ENCODE data around the gene OSGIN1. TPM values are rescaled to one million over a fixed set of nuclear protein-coding genes. Genes with fewer than 3 reads are reported as not detected.

The OSGIN1 gene
- total RNA-seq, 1 donor from 2014 or later = 4.0 TPM

- Mint-ChIP-seq H3K27ac (peak overlapping the region; percentile 28), H3K4me1 (ENCODE audit: unreplicated experiment) (peaks cover 9% of the 10 kb centered on the region), H3K9me3 (no peaks in the 10 kb centered on the region), H3K36me3 (no peaks in the 10 kb centered on the region), H3K27me3 (no peaks in the 10 kb centered on the region), H3K4me3 (no peak overlapping the region)
- DNase-seq (ENCODE audit: extremely low spot score, unreplicated experiment) = no peak
- no peak for TF ChIP-seq CTCF (conservative IDR thresholded peaks at IDR 0.05)
These were observed 1.5 kb upstream of the OSGIN1 start for GRCh38 chr16:83951544-83951943.

GRCh38 chr16:83952587-83952939 is 477 bp upstream of the OSGIN1 start:
- no peak for TF ChIP-seq CTCF (conservative IDR thresholded peaks at IDR 0.05)
- Mint-ChIP-seq H3K4me1 (ENCODE audit: unreplicated experiment) (peaks cover 9% of the 10 kb centered on the region), H3K27me3 (no peaks in the 10 kb centered on the region), H3K4me3 (peak overlapping the region; percentile 52), H3K36me3 (no peaks in the 10 kb centered on the region), H3K27ac (peak overlapping the region; percentile 82), H3K9me3 (no peaks in the 10 kb centered on the region)
- no peak for DNase-seq (ENCODE audit: extremely low spot score, unreplicated experiment)

- peaks cover 9% of the 10 kb centered on the region for H3K4me1 Mint-ChIP-seq (ENCODE audit: unreplicated experiment)
- no peak for DNase-seq (ENCODE audit: extremely low spot score, unreplicated experiment)
- peak overlapping the region; percentile 86 for H3K4me3 Mint-ChIP-seq
- H3K27me3 Mint-ChIP-seq = no peaks in the 10 kb centered on the region
- TF ChIP-seq CTCF (conservative IDR thresholded peaks at IDR 0.05) = peak; percentile 60
- H3K9me3 Mint-ChIP-seq = no peaks in the 10 kb centered on the region
- H3K27ac Mint-ChIP-seq = peak overlapping the region; percentile 92
- H3K36me3 Mint-ChIP-seq = no peaks in the 10 kb centered on the region
These were observed 946 bp downstream of the OSGIN1 start for GRCh38 chr16:83953796-83954576.

- no peak for TF ChIP-seq CTCF (conservative IDR thresholded peaks at IDR 0.05)
- no peak for DNase-seq (ENCODE audit: extremely low spot score, unreplicated experiment)
- Mint-ChIP-seq H3K36me3 (no peaks in the 10 kb centered on the region), H3K4me1 (ENCODE audit: unreplicated experiment) (peaks cover 9% of the 10 kb centered on the region), H3K27me3 (no peaks in the 10 kb centered on the region), H3K27ac (peak overlapping the region; percentile 92), H3K9me3 (no peaks in the 10 kb centered on the region), H3K4me3 (peak overlapping the region; percentile 86)
These were observed 1.6 kb downstream of the OSGIN1 start for GRCh38 chr16:83954577-83955016.

- Mint-ChIP-seq H3K27ac (no peak overlapping the region), H3K36me3 (no peaks in the 10 kb centered on the region), H3K9me3 (no peaks in the 10 kb centered on the region), H3K4me1 (ENCODE audit: unreplicated experiment) (peaks cover 9% of the 10 kb centered on the region), H3K27me3 (no peaks in the 10 kb centered on the region), H3K4me3 (peak overlapping the region; percentile 22)
- no peak for DNase-seq (ENCODE audit: extremely low spot score, unreplicated experiment)
- no peak for TF ChIP-seq CTCF (conservative IDR thresholded peaks at IDR 0.05)
These were observed 2.4 kb downstream of the OSGIN1 start for GRCh38 chr16:83955218-83956130.
